OCI-LY7 (cell line): Measurements from ENCODE around the gene RHOJ.

Experiments used
- CTCF ChIP-seq: fragments of 200-600 bp; sonication (generic); conservative IDR thresholded peaks from 2 replicates; pipeline ENCODE4 v1.5.1; 2014; ENCODE audit warnings: mild to moderate bottlenecking, antibody characterized with exemption, low read length, moderate library complexity, mixed read lengths
- EZH2phosphoT487 ChIP-seq: fragments of 200-600 bp; sonication (generic); IDR thresholded peaks from 2 replicates; pipeline ENCODE4 v1.6.1; 2018; ENCODE audit warnings: low read depth, borderline replicate concordance, mild to moderate bottlenecking, mixed run types, antibody characterized with exemption, low read length, moderate library complexity, mixed read lengths

GRCh38 chr14:63318835-63319234 lies 114.6 kb downstream of the RHOJ start, which contains the start of gene GPHB5:
- TF ChIP-seq CTCF: no peak
- TF ChIP-seq EZH2phosphoT487: no peak
